GM23338 (cell line): ENCODE data around the gene DYSF. TPM values are rescaled to one million over a fixed set of nuclear protein-coding genes. Genes with fewer than 3 reads are reported as not detected.

Experiments
- ATAC-seq: fragments of 200-7000 bp; cut with Tn5 transposase; 3 replicates; pipeline ENCODE4 v1.9.1; 2020
- DNase-seq: peaks from one replicate; pipeline ENCODE4 v3.0.0-alpha.2; 2015; ENCODE audit warnings: low spot score
- H2AFZ ChIP-seq: fragments of 200-600 bp; sonication (generic); 2 replicates; pipeline ENCODE4 v1.8.0; 2016; ENCODE audit warnings: antibody characterized with exemption, mild to moderate bottlenecking, moderate library complexity
- H3F3A ChIP-seq: fragments of 200-600 bp; sonication (generic); replicated peaks from 2 replicates; pipeline ENCODE4 v1.8.0; 2017; ENCODE audit warnings: antibody characterized with exemption, mixed run types, low read depth
- H3K27ac ChIP-seq: fragments of 200-600 bp; sonication (generic); 2 replicates; pipeline ENCODE4 v1.6.1; 2016; ENCODE audit warnings: low read depth
- H3K27me3 ChIP-seq: fragments of 200-600 bp; sonication (generic); 2 replicates; pipeline ENCODE4 v1.8.0; 2016; ENCODE audit warnings: mild to moderate bottlenecking, mixed run types, moderate library complexity; ENCODE audit not compliant: insufficient read depth
- H3K36me3 ChIP-seq: fragments of 200-600 bp; sonication (generic); 2 replicates; pipeline ENCODE4 v1.8.0; 2016; ENCODE audit warnings: mild to moderate bottlenecking; ENCODE audit not compliant: insufficient read depth
- H3K4me1 ChIP-seq: fragments of 200-600 bp; sonication (generic); 2 replicates; pipeline ENCODE4 v1.8.0; 2016; ENCODE audit warnings: mild to moderate bottlenecking, moderate library complexity; ENCODE audit not compliant: insufficient read depth
- H3K4me2 ChIP-seq: fragments of 200-600 bp; sonication (generic); 2 replicates; pipeline ENCODE4 v1.7.1; 2017; ENCODE audit warnings: mixed run types
- H3K4me3 ChIP-seq: fragments of 200-600 bp; sonication (generic); 2 replicates; pipeline ENCODE4 v1.6.1; 2016; ENCODE audit warnings: mixed run types
- H3K79me2 ChIP-seq: fragments of 200-600 bp; sonication (generic); replicated peaks from 2 replicates; pipeline ENCODE4 v1.8.0; 2017; ENCODE audit warnings: mild to moderate bottlenecking; ENCODE audit not compliant: insufficient read depth
- H3K9me2 ChIP-seq: fragments of 200-600 bp; sonication (generic); 2 replicates; pipeline ENCODE4 v1.8.0; 2017; ENCODE audit not compliant: insufficient read depth
- H4K20me1 ChIP-seq: fragments of 200-600 bp; sonication (generic); replicated peaks from 2 replicates; pipeline ENCODE4 v1.8.0; 2017; ENCODE audit warnings: mild to moderate bottlenecking; ENCODE audit not compliant: insufficient read depth
- H3K27ac Mint-ChIP-seq: 2 replicates; pipeline ENCODE4 v1.8.0; 2020; ENCODE audit warnings: inconsistent platforms, mild to moderate bottlenecking, moderate library complexity, mixed read lengths
- H3K27me3 Mint-ChIP-seq: 3 replicates; pipeline ENCODE4 v1.8.0; 2022; ENCODE audit warnings: low read depth, mild to moderate bottlenecking, moderate library complexity, mixed read lengths, inconsistent platforms; ENCODE audit not compliant: insufficient read depth, poor library complexity
- H3K36me3 Mint-ChIP-seq: 3 replicates; pipeline ENCODE4 v1.8.0; 2021; ENCODE audit warnings: low read depth, mild to moderate bottlenecking, inconsistent platforms, moderate library complexity, mixed read lengths
- H3K4me1 Mint-ChIP-seq: 3 replicates; pipeline ENCODE4 v1.8.0; 2020; ENCODE audit warnings: mild to moderate bottlenecking, inconsistent platforms, mixed read lengths
- H3K4me3 Mint-ChIP-seq: 3 replicates; pipeline ENCODE4 v1.8.0; 2021; ENCODE audit warnings: moderate library complexity, mild to moderate bottlenecking, inconsistent platforms, mixed read lengths
- H3K9me3 Mint-ChIP-seq: 3 replicates; pipeline ENCODE4 v1.8.0; 2020; ENCODE audit warnings: moderate library complexity, mild to moderate bottlenecking, inconsistent platforms, mixed read lengths
- CREB1 ChIP-seq: fragments of 250-450 bp; sonication (Bioruptor Pico); IDR thresholded peaks from 2 replicates; pipeline ENCODE4 v1.5.0; 2020; ENCODE audit warnings: low read depth, mild to moderate bottlenecking, moderate library complexity
- EZH2 ChIP-seq: fragments of 200-600 bp; sonication (generic); IDR thresholded peaks from one replicate; pipeline ENCODE4 v1.8.0; 2017; ENCODE audit warnings: antibody characterized with exemption, mild to moderate bottlenecking, low read depth; ENCODE audit not compliant: unreplicated experiment
- JUNB ChIP-seq: IDR thresholded peaks from one replicate; pipeline ENCODE4 v1.6.1; 2016; ENCODE audit warnings: antibody characterized with exemption; ENCODE audit not compliant: unreplicated experiment
- POLR2AphosphoS5 ChIP-seq: IDR thresholded peaks from 2 replicates; pipeline ENCODE4 v1.6.1; 2016; ENCODE audit warnings: antibody characterized with exemption, low read depth
- STAT1 ChIP-seq: IDR thresholded peaks from one replicate; pipeline ENCODE4 v1.6.1; 2016; ENCODE audit warnings: antibody characterized with exemption; ENCODE audit not compliant: unreplicated experiment
- ZNF331 ChIP-seq: fragments of 250-450 bp; sonication (Bioruptor Pico); IDR thresholded peaks from 2 replicates; pipeline ENCODE4 v1.5.0; 2020; ENCODE audit warnings: low read depth, mild to moderate bottlenecking, moderate library complexity
- ZNF462 ChIP-seq: fragments of 250-450 bp; sonication (Bioruptor Pico); IDR thresholded peaks from 2 replicates; pipeline ENCODE4 v1.5.0; 2020; ENCODE audit warnings: mild to moderate bottlenecking, moderate library complexity
- polyA plus RNA-seq: library from polyadenylated mRNA; unstranded; fragments of >200 nt; fragmentation: Nextera tagmentation; extraction: Ambion mirVana; gene quantifications from 2 replicates; pipeline ENCODE4 v1.2.1, GENCODE V29; 2016
- total RNA-seq: library from RNA; depleted of rRNA; stranded (reverse); fragments of >200 nt; shearing (Covaris generic); gene quantifications from 2 replicates; pipeline ENCODE4 v1.2.3, GENCODE V29; 2014
- TF ChIP-seq, protein P1 (sequence below): IDR thresholded peaks from one replicate; pipeline ENCODE4 v1.6.1; 2018; ENCODE audit warnings: antibody characterized with exemption; ENCODE audit not compliant: unreplicated experiment
- TF ChIP-seq, protein P2 (sequence below): IDR thresholded peaks from 2 replicates; pipeline ENCODE4 v1.6.1; 2016; ENCODE audit warnings: antibody characterized with exemption

Gene DYSF
- total and polyA plus RNA-seq, 2 experiments from 2014 or later, result 7.3 to 21.3 TPM

GRCh38 chr2:71449343-71449742, 4.0 kb upstream of the DYSF start (continued):
- TF ChIP-seq, protein P1, sequence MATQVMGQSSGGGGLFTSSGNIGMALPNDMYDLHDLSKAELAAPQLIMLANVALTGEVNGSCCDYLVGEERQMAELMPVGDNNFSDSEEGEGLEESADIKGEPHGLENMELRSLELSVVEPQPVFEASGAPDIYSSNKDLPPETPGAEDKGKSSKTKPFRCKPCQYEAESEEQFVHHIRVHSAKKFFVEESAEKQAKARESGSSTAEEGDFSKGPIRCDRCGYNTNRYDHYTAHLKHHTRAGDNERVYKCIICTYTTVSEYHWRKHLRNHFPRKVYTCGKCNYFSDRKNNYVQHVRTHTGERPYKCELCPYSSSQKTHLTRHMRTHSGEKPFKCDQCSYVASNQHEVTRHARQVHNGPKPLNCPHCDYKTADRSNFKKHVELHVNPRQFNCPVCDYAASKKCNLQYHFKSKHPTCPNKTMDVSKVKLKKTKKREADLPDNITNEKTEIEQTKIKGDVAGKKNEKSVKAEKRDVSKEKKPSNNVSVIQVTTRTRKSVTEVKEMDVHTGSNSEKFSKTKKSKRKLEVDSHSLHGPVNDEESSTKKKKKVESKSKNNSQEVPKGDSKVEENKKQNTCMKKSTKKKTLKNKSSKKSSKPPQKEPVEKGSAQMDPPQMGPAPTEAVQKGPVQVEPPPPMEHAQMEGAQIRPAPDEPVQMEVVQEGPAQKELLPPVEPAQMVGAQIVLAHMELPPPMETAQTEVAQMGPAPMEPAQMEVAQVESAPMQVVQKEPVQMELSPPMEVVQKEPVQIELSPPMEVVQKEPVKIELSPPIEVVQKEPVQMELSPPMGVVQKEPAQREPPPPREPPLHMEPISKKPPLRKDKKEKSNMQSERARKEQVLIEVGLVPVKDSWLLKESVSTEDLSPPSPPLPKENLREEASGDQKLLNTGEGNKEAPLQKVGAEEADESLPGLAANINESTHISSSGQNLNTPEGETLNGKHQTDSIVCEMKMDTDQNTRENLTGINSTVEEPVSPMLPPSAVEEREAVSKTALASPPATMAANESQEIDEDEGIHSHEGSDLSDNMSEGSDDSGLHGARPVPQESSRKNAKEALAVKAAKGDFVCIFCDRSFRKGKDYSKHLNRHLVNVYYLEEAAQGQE, result no peak
- no peak for TF ChIP-seq POLR2AphosphoS5
- no peak for TF ChIP-seq CREB1 (CRISPR knock-in tag)
- TF ChIP-seq STAT1, result no peak
- no peak for TF ChIP-seq EZH2
- TF ChIP-seq JUNB, result no peak
- TF ChIP-seq, protein P2, sequence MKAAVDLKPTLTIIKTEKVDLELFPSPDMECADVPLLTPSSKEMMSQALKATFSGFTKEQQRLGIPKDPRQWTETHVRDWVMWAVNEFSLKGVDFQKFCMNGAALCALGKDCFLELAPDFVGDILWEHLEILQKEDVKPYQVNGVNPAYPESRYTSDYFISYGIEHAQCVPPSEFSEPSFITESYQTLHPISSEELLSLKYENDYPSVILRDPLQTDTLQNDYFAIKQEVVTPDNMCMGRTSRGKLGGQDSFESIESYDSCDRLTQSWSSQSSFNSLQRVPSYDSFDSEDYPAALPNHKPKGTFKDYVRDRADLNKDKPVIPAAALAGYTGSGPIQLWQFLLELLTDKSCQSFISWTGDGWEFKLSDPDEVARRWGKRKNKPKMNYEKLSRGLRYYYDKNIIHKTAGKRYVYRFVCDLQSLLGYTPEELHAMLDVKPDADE, result no peak
- no peak for TF ChIP-seq ZNF331 (CRISPR knock-in tag)

DNA sequence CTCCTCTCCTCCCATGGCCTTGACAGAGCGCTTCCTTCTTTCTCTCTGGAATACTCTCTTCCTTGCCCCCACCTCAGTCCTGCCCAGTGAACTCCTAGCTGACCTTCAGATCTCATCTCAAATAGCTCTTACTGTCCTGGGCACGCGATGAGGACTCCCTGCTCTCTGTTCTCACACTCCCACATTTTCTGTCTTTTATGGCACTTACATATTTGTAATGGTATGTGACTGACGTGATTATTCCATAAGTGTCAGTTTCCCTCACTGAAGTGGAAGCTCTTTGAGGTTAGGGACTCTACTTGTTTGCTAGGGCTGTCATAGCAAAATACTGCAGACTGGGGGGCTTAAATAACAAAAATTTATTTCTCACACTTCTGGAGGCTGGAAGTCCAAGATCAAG, 1.7 kb upstream of the DYSF start:
- peaks cover 52% of the 10 kb centered on the region for H3K4me1 Mint-ChIP-seq
- H3K9me3 Mint-ChIP-seq, result no peaks in the 10 kb centered on the region
- no peaks in the 10 kb centered on the region for H3K36me3 Mint-ChIP-seq
- H3F3A ChIP-seq, result peaks cover 15% of the 10 kb centered on the region; the same call in 1 of the 2 replicates
- peaks cover 31% of the 10 kb centered on the region for H3K27me3 Mint-ChIP-seq
- no peaks in the 10 kb centered on the region for H3K36me3 ChIP-seq
- H3K4me3 Mint-ChIP-seq, result no peak overlapping the region; the same call in 2 of the 3 replicates
- DNase-seq, result no peak
- no peaks in the 10 kb centered on the region; the same call in none of the 2 replicates for H4K20me1 ChIP-seq
- ATAC-seq, result no peak
- H3K27me3 ChIP-seq, result peaks cover 34% of the 10 kb centered on the region
- 0 out of 2 replicates have a peak, but pooled peaks cover 5% of the 10 kb centered on the region for H3K79me2 ChIP-seq
- no peak overlapping the region for H3K27ac Mint-ChIP-seq
- no peak overlapping the region for H3K4me3 ChIP-seq
- H2AFZ ChIP-seq, result no peak overlapping the region
- H3K9me2 ChIP-seq, result no peaks in the 10 kb centered on the region
- H3K27ac ChIP-seq, result no peak overlapping the region
- H3K4me1 ChIP-seq, result peaks cover 39% of the 10 kb centered on the region
- H3K4me2 ChIP-seq, result no peak overlapping the region
- TF ChIP-seq STAT1 (no peak), ZNF462 (no peak)
- TF ChIP-seq, protein P2, result no peak
- TF ChIP-seq, protein P1, result no peak
